Nephron progenitor cell (in vitro differentiated cells): ENCODE results near the gene GSAP.

Source experiments
- DNase-seq: peaks from one replicate; pipeline ENCODE4 v3.0.0; 2021
- H3K27ac Mint-ChIP-seq: 2 replicates; pipeline ENCODE4 v1.8.0; 2021; ENCODE audit warnings: mild to moderate bottlenecking, moderate library complexity, mixed read lengths
- H3K27me3 Mint-ChIP-seq: 2 replicates; pipeline ENCODE4 v1.8.0; 2021; ENCODE audit warnings: mild to moderate bottlenecking, low read depth, mixed read lengths; ENCODE audit not compliant: poor library complexity
- H3K36me3 Mint-ChIP-seq: 2 replicates; pipeline ENCODE4 v1.8.0; 2021; ENCODE audit warnings: low read depth, mixed read lengths
- H3K4me1 Mint-ChIP-seq: 2 replicates; pipeline ENCODE4 v1.8.0; 2021; ENCODE audit warnings: mixed read lengths
- H3K4me3 Mint-ChIP-seq: 2 replicates; pipeline ENCODE4 v1.8.0; 2021; ENCODE audit warnings: mild to moderate bottlenecking, moderate library complexity, mixed read lengths
- H3K9me3 Mint-ChIP-seq: 2 replicates; pipeline ENCODE4 v1.8.0; 2021; ENCODE audit warnings: mild to moderate bottlenecking, moderate library complexity, mixed read lengths
- TF ChIP-seq, protein P1 (sequence below): fragments of 200-600 bp; sonication (generic); IDR thresholded peaks from 2 replicates; pipeline ENCODE4 v1.5.0; 2021; ENCODE audit warnings: antibody characterized with exemption

GSAP gene

DNA sequence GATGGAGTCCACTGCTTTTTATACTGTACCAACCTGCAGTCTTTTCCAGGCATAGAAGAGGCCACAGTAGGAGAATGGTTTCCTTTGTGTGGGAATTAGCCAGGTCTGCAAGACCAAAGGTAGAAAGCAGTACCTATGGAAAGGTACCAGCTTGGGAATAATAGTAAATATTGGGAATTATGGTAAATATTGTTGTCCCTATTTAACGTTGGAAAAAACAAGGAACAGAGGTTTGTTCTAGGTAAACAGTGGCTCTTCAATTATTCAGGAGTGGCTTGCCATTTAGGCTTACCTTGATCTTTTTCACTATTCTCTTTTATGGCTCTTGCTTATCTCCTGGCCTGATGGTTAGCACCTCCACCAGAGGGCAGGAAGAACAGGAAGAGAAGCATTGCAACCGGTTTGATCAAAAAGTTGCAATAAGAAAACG lies 43.9 kb upstream of the GSAP start:
- no peaks in the 10 kb centered on the region for H3K9me3 Mint-ChIP-seq
- no peak overlapping the region for H3K4me3 Mint-ChIP-seq
- DNase-seq = no peak
- TF ChIP-seq, protein P1, sequence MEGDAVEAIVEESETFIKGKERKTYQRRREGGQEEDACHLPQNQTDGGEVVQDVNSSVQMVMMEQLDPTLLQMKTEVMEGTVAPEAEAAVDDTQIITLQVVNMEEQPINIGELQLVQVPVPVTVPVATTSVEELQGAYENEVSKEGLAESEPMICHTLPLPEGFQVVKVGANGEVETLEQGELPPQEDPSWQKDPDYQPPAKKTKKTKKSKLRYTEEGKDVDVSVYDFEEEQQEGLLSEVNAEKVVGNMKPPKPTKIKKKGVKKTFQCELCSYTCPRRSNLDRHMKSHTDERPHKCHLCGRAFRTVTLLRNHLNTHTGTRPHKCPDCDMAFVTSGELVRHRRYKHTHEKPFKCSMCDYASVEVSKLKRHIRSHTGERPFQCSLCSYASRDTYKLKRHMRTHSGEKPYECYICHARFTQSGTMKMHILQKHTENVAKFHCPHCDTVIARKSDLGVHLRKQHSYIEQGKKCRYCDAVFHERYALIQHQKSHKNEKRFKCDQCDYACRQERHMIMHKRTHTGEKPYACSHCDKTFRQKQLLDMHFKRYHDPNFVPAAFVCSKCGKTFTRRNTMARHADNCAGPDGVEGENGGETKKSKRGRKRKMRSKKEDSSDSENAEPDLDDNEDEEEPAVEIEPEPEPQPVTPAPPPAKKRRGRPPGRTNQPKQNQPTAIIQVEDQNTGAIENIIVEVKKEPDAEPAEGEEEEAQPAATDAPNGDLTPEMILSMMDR = no peak
- H3K36me3 Mint-ChIP-seq = no peaks in the 10 kb centered on the region
- no peak overlapping the region for H3K27ac Mint-ChIP-seq
- no peaks in the 10 kb centered on the region for H3K4me1 Mint-ChIP-seq
- H3K27me3 Mint-ChIP-seq = peaks cover 5% of the 10 kb centered on the region

DNA sequence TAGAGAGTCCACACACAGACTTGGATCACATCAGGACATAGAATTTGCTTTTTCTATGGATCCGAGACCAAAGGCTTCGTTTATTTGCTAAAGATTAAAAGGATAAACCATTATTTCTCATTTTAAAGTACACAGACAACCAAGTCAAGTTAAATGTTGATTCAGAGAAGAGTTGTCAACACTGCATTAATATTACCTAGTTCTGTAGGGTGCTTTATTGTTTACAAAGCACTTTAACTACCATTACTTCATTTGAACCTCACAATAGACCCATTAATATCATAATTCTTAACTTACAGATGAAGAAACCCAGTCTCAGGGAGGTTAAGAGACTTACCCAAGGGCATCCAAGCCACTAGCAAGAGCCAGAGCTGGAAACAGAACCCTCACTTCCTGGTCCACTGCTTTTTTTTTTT lies 43.2 kb upstream of the GSAP start:
- H3K4me1 Mint-ChIP-seq = no peaks in the 10 kb centered on the region
- peaks cover 8% of the 10 kb centered on the region for H3K27me3 Mint-ChIP-seq
- no peaks in the 10 kb centered on the region for H3K36me3 Mint-ChIP-seq
- no peak for DNase-seq
- H3K9me3 Mint-ChIP-seq = no peaks in the 10 kb centered on the region
- no peak overlapping the region for H3K4me3 Mint-ChIP-seq
- H3K27ac Mint-ChIP-seq = no peak overlapping the region
- TF ChIP-seq, protein P1 = no peak

DNA sequence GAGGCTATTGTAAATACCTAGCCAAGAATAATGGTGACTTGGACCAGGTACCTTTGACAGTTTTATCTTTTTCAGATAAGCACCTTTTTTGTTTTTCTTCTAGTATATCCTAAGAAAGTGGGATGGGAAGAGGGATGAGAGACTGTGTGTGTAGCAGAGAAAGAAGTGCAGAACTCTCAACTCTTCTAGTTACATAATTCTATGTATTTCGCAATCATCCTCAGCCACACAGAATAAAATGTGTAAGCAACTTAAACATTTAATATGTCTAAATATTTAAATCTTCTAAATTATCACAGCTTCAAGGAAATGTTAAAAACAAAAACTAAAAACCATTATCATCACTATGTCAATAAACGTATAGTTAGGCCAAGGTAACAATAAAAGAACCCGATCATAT lies 42.6 kb upstream of the GSAP start:
- DNase-seq = no peak
- TF ChIP-seq, protein P1 = no peak
- peaks cover 8% of the 10 kb centered on the region for H3K27me3 Mint-ChIP-seq
- H3K4me3 Mint-ChIP-seq = no peak overlapping the region
- no peaks in the 10 kb centered on the region for H3K4me1 Mint-ChIP-seq
- H3K36me3 Mint-ChIP-seq = no peaks in the 10 kb centered on the region
- no peaks in the 10 kb centered on the region for H3K9me3 Mint-ChIP-seq
- no peak overlapping the region for H3K27ac Mint-ChIP-seq

DNA sequence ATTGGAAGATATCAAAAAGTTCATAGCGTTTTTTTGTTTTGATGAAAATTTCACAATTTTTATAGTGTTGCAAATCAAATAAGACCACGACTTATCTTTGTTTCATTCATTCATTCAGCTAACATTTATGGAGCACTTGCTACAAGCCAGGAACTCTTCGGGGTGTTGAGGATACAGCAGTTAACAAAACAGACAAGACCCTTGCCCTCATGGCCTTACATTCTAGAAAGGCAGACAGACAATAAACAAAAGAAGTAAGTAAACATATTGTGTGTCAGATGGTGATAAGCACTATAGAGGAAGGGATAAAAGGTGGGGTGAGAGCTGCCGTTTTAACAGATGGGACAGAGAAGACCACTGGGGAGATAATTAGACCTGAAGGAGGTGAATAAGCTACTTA lies 41.6 kb upstream of the GSAP start:
- H3K9me3 Mint-ChIP-seq = no peaks in the 10 kb centered on the region

DNA sequence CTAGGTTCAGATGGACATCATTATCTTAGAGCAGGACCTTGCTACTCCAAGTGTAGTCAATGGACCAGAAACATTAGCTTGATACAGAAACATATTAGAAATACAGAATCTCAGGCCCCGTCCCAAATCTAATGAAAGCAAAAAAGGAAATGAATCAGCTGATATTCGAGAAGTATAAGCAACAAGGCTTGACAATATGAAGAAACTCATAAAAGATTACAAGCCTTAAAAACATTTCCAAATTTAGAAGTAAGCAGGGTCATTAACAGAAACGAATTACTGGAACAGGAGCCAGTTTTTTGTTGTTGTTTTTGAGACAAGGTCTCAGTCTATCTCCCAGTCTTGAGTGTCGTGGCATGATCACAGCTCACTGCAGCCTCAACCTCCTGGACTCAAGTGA lies 40.5 kb upstream of the GSAP start:
- no peak overlapping the region for H3K4me3 Mint-ChIP-seq
- H3K36me3 Mint-ChIP-seq = no peaks in the 10 kb centered on the region
- no peak overlapping the region for H3K27ac Mint-ChIP-seq
- no peak for DNase-seq
- peaks cover 8% of the 10 kb centered on the region for H3K27me3 Mint-ChIP-seq
- no peaks in the 10 kb centered on the region for H3K4me1 Mint-ChIP-seq
- TF ChIP-seq, protein P1 = no peak
- H3K9me3 Mint-ChIP-seq = no peaks in the 10 kb centered on the region

More for the DNA sequence above, 41.6 kb upstream of the GSAP start:
- Mint-ChIP-seq H3K4me3 (no peak overlapping the region), H3K36me3 (no peaks in the 10 kb centered on the region), H3K27me3 (peaks cover 8% of the 10 kb centered on the region), H3K4me1 (no peaks in the 10 kb centered on the region), H3K27ac (no peak overlapping the region)
- DNase-seq = no peak
- TF ChIP-seq, protein P1 = no peak

DNA sequence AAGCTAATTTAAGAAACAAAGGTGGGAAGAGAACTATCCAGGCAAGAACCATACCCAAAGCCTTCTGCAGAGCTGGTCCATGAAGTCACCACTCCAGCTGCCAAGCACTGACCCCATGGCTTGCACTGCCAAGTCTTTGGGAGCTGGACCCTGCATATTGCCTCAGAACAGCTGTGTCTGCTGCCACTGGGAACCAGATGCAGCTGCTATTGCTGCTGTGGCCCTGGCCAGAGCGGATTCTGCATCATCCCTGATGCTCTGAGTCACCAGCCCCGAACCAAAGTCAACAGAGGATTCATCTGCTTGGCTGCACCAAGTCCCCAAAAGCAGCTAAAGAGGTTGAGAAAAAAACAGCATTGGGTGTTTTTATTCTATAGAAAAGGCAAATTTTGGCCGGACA lies 39.2 kb upstream of the GSAP start:
- Mint-ChIP-seq H3K27me3 (peaks cover 8% of the 10 kb centered on the region), H3K9me3 (no peaks in the 10 kb centered on the region), H3K4me3 (no peak overlapping the region), H3K27ac (no peak overlapping the region), H3K36me3 (no peaks in the 10 kb centered on the region), H3K4me1 (no peaks in the 10 kb centered on the region)
- TF ChIP-seq, protein P1 = no peak
- DNase-seq = no peak
